Endodermal cell (in vitro differentiated cells): ENCODE data around the gene ERCC6. TPM values are rescaled to one million over a fixed set of nuclear protein-coding genes. Genes with fewer than 3 reads are reported as not detected.

Source experiments
- DNase-seq: peaks from one replicate; pipeline ENCODE4 v3.0.0-alpha.2; 2017
- H3K27ac ChIP-seq: 2 replicates; pipeline ENCODE4 v1.5.1; 2013; ENCODE audit warnings: mild to moderate bottlenecking, low read depth, low read length, moderate library complexity
- H3K27me3 ChIP-seq: 2 replicates; pipeline ENCODE4 v1.6.1; 2013; ENCODE audit warnings: mild to moderate bottlenecking, low read length, moderate library complexity; ENCODE audit not compliant: insufficient read depth, control insufficient read depth, poor library complexity, severe bottlenecking
- H3K36me3 ChIP-seq: 2 replicates; pipeline ENCODE4 v1.7.0; 2013; ENCODE audit warnings: mild to moderate bottlenecking, low read length, moderate library complexity; ENCODE audit not compliant: control insufficient read depth, insufficient read depth
- H3K4me1 ChIP-seq: one replicate; pipeline ENCODE4 v1.7.0; 2013; ENCODE audit warnings: low read length; ENCODE audit not compliant: control insufficient read depth, insufficient read depth
- H3K4me3 ChIP-seq: 2 replicates; pipeline ENCODE4 v1.5.1; 2013; ENCODE audit warnings: mild to moderate bottlenecking, low read length, moderate library complexity
- H3K9ac ChIP-seq: 2 replicates; pipeline ENCODE4 v1.6.1; 2013; ENCODE audit warnings: mild to moderate bottlenecking, low read length, moderate library complexity; ENCODE audit not compliant: poor library complexity, severe bottlenecking; ENCODE audit errors: extremely low read depth
- H3K9me3 ChIP-seq: 2 replicates; pipeline ENCODE4 v1.6.1; 2013; ENCODE audit warnings: mild to moderate bottlenecking, low read length, moderate library complexity; ENCODE audit not compliant: control insufficient read depth
- H3K27ac Mint-ChIP-seq: 2 replicates; pipeline ENCODE4 v1.8.0; 2020; ENCODE audit warnings: mixed read lengths
- H3K27me3 Mint-ChIP-seq: 2 replicates; pipeline ENCODE4 v1.8.0; 2021; ENCODE audit warnings: mild to moderate bottlenecking, mixed read lengths; ENCODE audit not compliant: insufficient read depth
- H3K36me3 Mint-ChIP-seq: 2 replicates; pipeline ENCODE4 v1.8.0; 2020; ENCODE audit warnings: low read depth, mixed read lengths
- H3K4me1 Mint-ChIP-seq: 2 replicates; pipeline ENCODE4 v1.8.0; 2020; ENCODE audit warnings: mixed read lengths
- H3K4me3 Mint-ChIP-seq: 2 replicates; pipeline ENCODE4 v1.8.0; 2020; ENCODE audit warnings: mild to moderate bottlenecking, moderate library complexity, mixed read lengths
- H3K9me3 Mint-ChIP-seq: 2 replicates; pipeline ENCODE4 v1.8.0; 2020; ENCODE audit warnings: mild to moderate bottlenecking, mixed read lengths
- WGBS, 2 experiments: methylation state at CpG; one replicate each; pipeline versions ENCODE4 v1.1.5 to v1.1.7; 2013; ENCODE audit warnings: missing lambda C conversion rate in 2 of 2, mixed read lengths in 1 of 2; ENCODE audit not compliant: insufficient coverage in 1 of 2, insufficient read length in 1 of 2; 5-methylcytosine and 5-hydroxymethylcytosine counted together
- total RNA-seq, 2 donors: library from RNA; stranded (reverse); fragmentation: NEBNext Ultra II Directional in 1 of 2; extraction: Animal tissue kit (Norgen Biotek cat#: 25700) in 1 of 2; gene quantifications; 2 replicates in 1 of 2; 3 replicates in 1 of 2; pipeline ENCODE4 v1.2.1, GENCODE V29; 2021
- TF ChIP-seq, protein P1 (sequence below): fragments of 200-600 bp; sonication (generic); conservative IDR thresholded peaks from 2 replicates; pipeline ENCODE4 v1.5.0; 2021; ENCODE audit warnings: antibody characterized with exemption, mild to moderate bottlenecking

Gene ERCC6
- total RNA-seq, 2 donors from 2014 or later, result 18.8 to 19.5 TPM

DNA sequence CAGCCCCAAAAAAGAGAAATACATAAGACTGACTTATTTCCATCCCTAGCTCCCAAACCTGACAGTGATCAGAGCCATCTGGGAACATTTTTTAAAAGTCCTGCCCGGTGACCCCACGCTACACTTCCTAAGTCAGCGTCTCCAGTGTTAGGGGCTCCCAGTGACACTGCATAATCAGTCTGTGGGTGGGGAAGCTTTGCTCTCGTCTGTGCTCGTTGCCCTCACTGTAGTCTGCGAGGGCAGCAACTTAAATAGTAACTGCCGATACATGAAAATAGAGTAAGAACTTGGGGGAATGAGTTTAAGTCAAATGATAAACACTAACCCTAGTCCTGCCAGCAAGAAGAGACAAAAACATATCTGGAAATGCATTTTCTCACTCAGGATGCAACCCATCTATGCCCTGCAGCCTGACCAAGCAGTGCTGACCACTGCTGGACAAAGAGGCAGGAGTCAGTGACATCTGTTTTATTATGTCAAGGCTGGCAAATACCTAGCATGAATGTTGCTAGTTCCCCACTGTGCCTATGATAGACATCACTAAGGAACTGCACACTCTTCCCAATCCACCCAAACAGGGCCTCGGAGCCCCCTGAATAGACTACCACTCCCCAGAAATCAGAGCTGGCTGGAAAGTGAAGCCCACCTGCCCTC lies 18.7 kb downstream of the ERCC6 start:
- H3K9me3 ChIP-seq, result no peaks in the 10 kb centered on the region
- 86% methylated on average over 8 of the region's 8 CpGs; no CpG with 5 or more reads in 1 of the 2 experiments for WGBS, 2 experiments
- H3K27ac Mint-ChIP-seq, result no peak overlapping the region

DNA sequence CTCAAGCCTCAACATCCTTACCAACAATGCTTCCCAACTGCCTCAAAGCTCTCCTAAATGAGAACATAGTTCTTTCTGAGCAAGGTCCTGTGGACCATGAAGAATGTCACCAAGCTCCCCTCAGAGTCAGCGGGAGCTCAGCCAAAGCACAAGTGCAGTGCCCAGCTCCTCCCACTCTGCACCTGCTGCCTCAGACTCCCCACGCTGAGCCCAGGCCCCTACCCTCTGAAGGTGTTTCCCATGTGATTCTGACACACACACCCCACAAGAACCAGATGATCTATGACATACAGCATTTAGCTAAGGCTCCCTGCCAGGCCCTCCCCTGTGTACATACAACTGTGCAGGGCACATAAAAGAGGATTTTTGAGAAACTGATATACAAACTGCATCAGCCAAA lies 19.2 kb downstream of the ERCC6 start:
- Histone ChIP-seq H3K9ac (no peak overlapping the region), H3K9me3 (no peaks in the 10 kb centered on the region), H3K4me1 (no peaks in the 10 kb centered on the region), H3K27me3 (no peaks in the 10 kb centered on the region), H3K4me3 (no peak overlapping the region), H3K36me3 (peaks cover 27% of the 10 kb centered on the region), H3K27ac (no peak overlapping the region)
- H3K27ac Mint-ChIP-seq, result no peak overlapping the region
- H3K36me3 Mint-ChIP-seq, result peaks cover 27% of the 10 kb centered on the region
- no peak overlapping the region for H3K4me3 Mint-ChIP-seq
- TF ChIP-seq, protein P1, sequence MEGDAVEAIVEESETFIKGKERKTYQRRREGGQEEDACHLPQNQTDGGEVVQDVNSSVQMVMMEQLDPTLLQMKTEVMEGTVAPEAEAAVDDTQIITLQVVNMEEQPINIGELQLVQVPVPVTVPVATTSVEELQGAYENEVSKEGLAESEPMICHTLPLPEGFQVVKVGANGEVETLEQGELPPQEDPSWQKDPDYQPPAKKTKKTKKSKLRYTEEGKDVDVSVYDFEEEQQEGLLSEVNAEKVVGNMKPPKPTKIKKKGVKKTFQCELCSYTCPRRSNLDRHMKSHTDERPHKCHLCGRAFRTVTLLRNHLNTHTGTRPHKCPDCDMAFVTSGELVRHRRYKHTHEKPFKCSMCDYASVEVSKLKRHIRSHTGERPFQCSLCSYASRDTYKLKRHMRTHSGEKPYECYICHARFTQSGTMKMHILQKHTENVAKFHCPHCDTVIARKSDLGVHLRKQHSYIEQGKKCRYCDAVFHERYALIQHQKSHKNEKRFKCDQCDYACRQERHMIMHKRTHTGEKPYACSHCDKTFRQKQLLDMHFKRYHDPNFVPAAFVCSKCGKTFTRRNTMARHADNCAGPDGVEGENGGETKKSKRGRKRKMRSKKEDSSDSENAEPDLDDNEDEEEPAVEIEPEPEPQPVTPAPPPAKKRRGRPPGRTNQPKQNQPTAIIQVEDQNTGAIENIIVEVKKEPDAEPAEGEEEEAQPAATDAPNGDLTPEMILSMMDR, result no peak
- 90% methylated on average over 2 of the region's 2 CpGs; no CpG with 5 or more reads in 1 of the 2 experiments for WGBS, 2 experiments
- DNase-seq, result no peak
- H3K27me3 Mint-ChIP-seq, result no peaks in the 10 kb centered on the region
- H3K4me1 Mint-ChIP-seq, result peaks cover 9% of the 10 kb centered on the region
- no peaks in the 10 kb centered on the region for H3K9me3 Mint-ChIP-seq

More for the DNA sequence above, 18.7 kb downstream of the ERCC6 start:
- H3K27me3 ChIP-seq, result no peaks in the 10 kb centered on the region
- H3K4me1 ChIP-seq, result no peaks in the 10 kb centered on the region
- H3K36me3 ChIP-seq, result peaks cover 33% of the 10 kb centered on the region
- Mint-ChIP-seq H3K4me1 (peaks cover 9% of the 10 kb centered on the region), H3K36me3 (peaks cover 29% of the 10 kb centered on the region), H3K4me3 (no peak overlapping the region), H3K27me3 (no peaks in the 10 kb centered on the region), H3K9me3 (no peaks in the 10 kb centered on the region)
- no peak overlapping the region for H3K9ac ChIP-seq
- no peak overlapping the region for H3K27ac ChIP-seq
- DNase-seq, result no peak
- H3K4me3 ChIP-seq, result no peak overlapping the region
- TF ChIP-seq, protein P1, result no peak

DNA sequence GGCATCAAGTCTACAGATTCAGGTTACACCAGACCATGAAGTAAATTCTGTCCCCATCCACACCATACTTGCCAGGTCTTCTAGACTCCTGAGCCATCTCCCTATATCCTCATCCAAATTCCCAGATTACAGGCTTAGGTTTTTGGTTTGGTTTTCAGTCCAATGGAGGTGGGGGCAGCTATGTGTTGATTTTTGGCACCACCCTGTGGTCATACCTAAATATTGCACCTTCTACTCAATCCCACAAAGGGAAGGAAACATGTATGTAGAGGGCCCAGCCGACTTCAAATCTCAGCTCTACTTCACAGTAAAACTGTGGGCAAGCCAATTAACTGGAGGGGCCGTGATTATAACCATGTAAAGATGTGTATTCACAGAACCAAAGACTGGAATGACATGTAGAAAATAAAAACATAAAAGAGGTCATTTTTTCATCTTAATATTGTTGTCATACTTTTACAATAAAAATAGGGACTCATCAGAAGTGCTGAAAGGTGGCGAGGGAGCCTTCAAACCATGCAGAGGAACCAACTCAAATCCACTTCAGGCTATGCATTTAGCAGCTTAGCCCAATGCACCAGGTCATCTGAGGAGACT lies 19.8 kb downstream of the ERCC6 start:
- Mint-ChIP-seq H3K36me3 (peaks cover 21% of the 10 kb centered on the region), H3K9me3 (no peaks in the 10 kb centered on the region), H3K27ac (no peak overlapping the region), H3K4me1 (peaks cover 9% of the 10 kb centered on the region), H3K4me3 (no peak overlapping the region), H3K27me3 (no peaks in the 10 kb centered on the region)
- TF ChIP-seq, protein P1, result peak; percentile 81
- DNase-seq, result peak; percentile 78
- H3K9ac ChIP-seq, result no peak overlapping the region
- H3K4me3 ChIP-seq, result no peak overlapping the region
- 74 to 83% methylated on average over 1 to 3 of the region's 3 CpGs for WGBS, 2 experiments
- H3K27ac ChIP-seq, result no peak overlapping the region
- H3K36me3 ChIP-seq, result peaks cover 21% of the 10 kb centered on the region
- no peaks in the 10 kb centered on the region for H3K9me3 ChIP-seq
- H3K27me3 ChIP-seq, result no peaks in the 10 kb centered on the region
- no peaks in the 10 kb centered on the region for H3K4me1 ChIP-seq
